Erythroblast (primary cell): ENCODE results near the gene CNEP1R1.

Source experiments
- DNase-seq, 2 experiments: peaks; one replicate each; lab custom pipeline; 2025; lab: John Stamatoyannopoulos, UW
- GATA1 ChIP-seq: IDR thresholded peaks from 2 replicates; pipeline ENCODE4 v1.6.1; 2011; ENCODE audit warnings: low read depth, mild to moderate bottlenecking, control low read depth, low read length, moderate library complexity
- POLR2A ChIP-seq: IDR thresholded peaks from 2 replicates; pipeline ENCODE4 v1.6.1; 2011; ENCODE audit warnings: mild to moderate bottlenecking, low read length

CNEP1R1 gene

DNA sequence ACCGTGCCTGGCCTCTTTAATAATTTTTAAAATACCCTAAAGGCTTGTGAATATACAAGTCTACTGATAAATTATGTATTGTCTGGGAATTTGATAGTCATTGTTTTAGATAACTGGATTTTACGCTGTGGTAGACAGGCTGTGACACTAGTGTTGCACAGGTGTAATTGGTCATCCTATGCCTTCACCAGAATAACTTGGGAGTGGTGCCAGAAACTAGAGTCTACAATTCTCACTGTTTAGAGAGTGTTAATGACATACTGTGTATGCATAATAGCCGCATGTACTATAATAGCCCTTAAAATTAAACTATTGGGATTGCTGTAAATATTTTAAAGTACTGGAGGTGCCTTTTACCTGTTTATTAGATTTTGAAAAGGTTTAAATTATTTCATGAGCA is 11.4 kb downstream of the CNEP1R1 start:
- no peak for DNase-seq
- TF ChIP-seq POLR2A (no peak), GATA1 (no peak)

DNA sequence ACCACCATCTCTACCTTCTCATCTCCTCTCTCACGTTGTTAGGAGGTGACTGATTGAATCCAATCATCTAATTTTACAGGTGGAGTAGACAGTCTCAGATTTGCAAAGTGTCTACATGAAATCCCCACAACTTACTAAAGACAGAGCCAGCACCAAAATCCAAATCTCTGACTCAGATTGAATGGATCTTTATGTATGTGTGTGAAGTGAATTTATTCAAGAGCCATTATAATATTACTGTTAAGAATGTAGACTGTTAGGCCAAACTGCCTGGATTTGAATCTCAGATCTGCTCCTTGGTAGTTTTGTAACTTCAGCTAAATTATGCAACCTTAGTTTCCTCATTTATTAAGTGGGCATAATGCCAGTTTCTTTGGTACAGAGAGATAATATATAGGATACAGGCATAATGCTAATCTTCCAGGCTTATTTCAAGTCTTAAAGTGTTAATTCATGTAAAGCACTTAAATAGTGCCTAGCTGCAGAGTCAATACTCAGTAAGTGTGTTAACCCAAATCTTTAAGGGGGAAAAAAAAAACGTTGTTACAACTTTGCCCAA is 12.7 kb downstream of the CNEP1R1 start:
- peak in 1 of 2 experiments; percentile 39 for DNase-seq
- TF ChIP-seq POLR2A (no peak), GATA1 (no peak)

DNA sequence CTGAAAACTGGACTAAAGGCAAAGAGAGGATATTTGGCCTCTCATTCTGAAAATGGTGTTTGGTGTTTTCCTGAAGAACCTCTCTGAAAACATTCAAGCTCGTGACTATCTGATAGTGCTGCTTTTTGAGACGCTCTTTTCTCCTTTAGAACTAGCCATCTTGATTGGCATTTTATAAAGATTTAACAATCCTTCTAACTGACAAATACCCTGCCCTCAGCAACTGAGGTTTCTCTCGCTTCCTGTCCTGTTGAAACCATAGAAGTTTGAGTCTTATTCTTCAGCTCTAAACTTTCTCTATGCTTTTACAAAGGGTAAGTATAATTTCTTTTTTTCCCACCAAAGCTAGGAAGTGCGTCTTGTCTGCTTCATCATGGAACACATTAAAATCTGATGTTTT is 13.3 kb downstream of the CNEP1R1 start:
- no peak for TF ChIP-seq GATA1
- TF ChIP-seq POLR2A: no peak
- no peak for DNase-seq

DNA sequence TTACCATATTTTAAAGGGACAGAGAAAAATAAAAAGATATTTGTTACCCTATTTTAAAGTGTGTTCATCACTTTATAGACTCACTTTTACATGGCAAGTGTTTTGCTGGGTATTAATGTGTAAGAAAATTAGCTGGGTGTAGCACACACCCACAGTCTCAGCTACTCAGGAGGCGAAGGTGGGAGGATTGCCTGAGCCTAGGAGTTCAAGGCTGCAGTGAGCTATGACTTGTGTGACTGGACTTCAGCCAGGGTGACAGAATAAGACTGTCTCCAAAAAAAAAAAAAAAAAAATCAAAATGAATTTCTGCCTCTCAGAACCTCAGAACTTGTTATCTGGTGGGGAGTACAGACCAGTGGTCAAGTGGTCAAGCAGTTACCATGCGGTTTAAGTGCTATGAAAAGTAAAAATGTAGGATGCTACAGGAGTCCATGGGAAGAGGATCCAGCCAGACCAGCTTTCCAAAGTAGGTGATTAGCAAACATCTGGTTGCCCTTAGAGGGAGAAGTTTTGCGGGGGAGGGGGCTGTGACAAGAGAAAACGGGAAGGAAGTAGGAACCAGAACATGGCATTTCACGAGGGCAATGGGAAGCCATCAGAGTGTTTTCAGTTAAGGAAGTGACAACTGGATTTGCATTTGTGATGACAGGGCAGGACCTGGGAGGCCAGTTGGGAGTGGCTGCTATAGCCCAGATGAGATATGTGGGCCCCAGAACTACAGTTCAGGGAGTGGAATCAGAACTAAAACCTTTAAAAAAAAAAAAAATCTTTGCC is 13.9 kb downstream of the CNEP1R1 start:
- peak; percentile 19 to 58 for DNase-seq
- TF ChIP-seq GATA1: no peak
- TF ChIP-seq POLR2A: no peak

DNA sequence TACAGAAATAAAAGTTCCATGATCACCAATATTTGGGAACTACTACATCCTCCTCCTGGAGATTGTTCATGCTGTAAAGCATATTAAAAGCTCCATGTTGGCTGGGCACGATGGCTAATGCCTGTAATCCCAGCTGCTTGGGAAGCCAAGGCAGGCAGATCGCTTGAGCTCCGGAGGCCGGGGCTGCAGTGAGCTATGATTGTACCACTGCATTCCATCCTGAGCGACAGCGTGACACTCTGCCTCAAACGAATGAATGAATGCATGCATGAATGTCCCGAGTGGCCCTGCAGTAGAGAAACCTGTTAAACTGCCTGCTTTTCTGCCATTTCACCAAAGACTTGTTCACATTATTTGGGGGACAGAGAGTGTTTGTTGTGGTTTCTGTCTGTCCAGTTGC is 15.0 kb downstream of the CNEP1R1 start:
- TF ChIP-seq POLR2A (no peak), GATA1 (no peak)

GRCh38 chr16:50040710-50041109 is 15.7 kb downstream of the CNEP1R1 start:
- TF ChIP-seq POLR2A (no peak), GATA1 (no peak)
- DNase-seq: no peak

More for the DNA sequence above, 15.0 kb downstream of the CNEP1R1 start:
- DNase-seq: no peak

DNA sequence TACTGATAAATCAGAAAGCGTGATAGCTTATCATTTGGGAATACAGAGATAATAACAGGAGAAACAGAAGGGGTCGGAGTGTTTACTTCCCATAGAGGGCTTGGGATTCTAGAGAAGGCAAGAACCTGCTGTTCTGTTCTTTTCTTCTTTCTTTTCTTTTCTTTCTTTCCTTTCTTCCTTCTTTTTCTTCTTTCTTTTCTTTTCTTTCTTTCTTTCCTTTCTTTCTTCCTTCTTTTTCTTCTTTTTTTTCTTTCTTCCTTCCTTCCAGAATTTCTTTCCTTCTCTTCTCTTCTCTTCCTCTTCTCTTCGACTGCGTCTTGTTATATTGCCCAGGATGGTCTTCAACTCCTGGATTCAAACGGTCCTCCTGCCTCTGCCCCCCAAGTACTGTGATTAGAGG is 18.3 kb downstream of the CNEP1R1 start:
- no peak for DNase-seq
- TF ChIP-seq GATA1: no peak
- no peak for TF ChIP-seq POLR2A

- DNase-seq: no peak
- no peak for TF ChIP-seq POLR2A
- no peak for TF ChIP-seq GATA1
These were observed 20.4 kb downstream of the CNEP1R1 start for GRCh38 chr16:50045412-50045811.

DNA sequence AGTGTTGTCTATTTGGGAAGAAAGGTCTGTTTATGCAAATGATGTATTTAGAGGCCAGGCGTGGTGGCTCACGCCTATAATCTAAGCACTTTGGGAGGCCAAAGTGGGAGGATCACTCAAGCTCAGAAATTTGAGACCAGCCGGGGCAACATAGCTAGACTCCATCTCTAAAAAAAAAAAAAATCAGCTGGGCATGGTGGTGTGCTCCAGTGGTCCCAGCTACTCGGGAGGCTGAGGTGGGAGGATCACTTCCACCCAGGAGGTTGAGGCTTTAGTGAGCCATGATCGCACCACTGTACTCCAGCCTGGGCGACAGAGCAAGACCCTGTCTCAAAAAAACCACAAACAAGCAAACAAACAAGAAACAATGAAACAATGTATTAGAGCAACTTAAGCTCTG is 21.8 kb downstream of the CNEP1R1 start:
- DNase-seq: no peak
- TF ChIP-seq POLR2A (no peak), GATA1 (no peak)

GRCh38 chr16:50047864-50048263 is 22.8 kb downstream of the CNEP1R1 start:
- no peak for DNase-seq
- TF ChIP-seq POLR2A (no peak), GATA1 (no peak)

DNA sequence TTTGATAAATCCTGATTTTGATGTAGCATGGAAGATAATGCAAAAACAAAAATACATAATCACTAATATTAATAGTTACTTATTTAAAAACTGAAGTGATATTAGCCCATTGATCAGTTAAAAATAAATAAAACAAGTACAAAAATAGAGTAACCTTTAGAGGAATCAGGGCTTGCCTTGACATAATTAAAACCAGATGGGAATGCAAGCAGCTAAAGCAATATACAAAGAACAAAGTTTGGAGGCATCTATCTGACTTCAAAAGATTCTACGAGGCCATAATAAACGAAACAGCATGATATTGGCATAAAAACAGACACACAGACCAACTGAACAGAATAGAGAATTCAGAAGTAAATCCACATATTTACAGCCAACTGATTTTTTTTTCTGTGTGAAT is 25.8 kb downstream of the CNEP1R1 start:
- no peak for DNase-seq
- TF ChIP-seq GATA1 (no peak), POLR2A (no peak)

DNA sequence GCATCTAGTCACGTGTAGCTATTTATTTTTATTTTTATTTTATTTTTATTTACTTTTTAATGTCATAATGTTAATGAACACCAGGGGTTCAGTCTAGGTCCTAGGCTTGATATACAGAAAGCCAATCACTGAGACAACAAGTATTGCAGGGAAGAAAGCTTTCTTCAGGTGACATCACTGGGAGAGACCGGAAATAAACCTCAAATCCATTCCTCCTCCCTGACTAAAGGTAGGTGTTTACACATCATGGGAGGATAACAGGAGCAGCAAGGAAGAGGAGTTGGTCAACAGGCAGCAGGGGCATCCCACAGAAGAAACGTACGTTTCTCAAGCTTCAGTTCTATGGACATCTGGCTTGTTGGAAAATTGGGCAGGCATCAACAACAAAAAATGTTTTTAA is 31.2 kb downstream of the CNEP1R1 start:
- no peak for DNase-seq
- TF ChIP-seq GATA1 (no peak), POLR2A (no peak)

- TF ChIP-seq POLR2A (no peak), GATA1 (no peak)
- DNase-seq: no peak
These were observed 33.2 kb downstream of the CNEP1R1 start for GRCh38 chr16:50058091-50058771.

GRCh38 chr16:50059111-50059510 is 34.1 kb downstream of the CNEP1R1 start:
- DNase-seq: no peak
- TF ChIP-seq POLR2A (no peak), GATA1 (no peak)

- TF ChIP-seq POLR2A (no peak), GATA1 (no peak)
- no peak for DNase-seq
These were observed 34.6 kb downstream of the CNEP1R1 start for GRCh38 chr16:50059669-50060068.
